GM18499 (cell line): ENCODE data around the gene GALNT18.

Experiments
- ATAC-seq: cut with Tn5 transposase; IDR thresholded peaks from one replicate; pipeline ENCODE4 v1.9.1; 2021; ENCODE audit warnings: moderate number of reproducible peaks; ENCODE audit not compliant: insufficient read depth, unreplicated experiment

Gene GALNT18

DNA sequence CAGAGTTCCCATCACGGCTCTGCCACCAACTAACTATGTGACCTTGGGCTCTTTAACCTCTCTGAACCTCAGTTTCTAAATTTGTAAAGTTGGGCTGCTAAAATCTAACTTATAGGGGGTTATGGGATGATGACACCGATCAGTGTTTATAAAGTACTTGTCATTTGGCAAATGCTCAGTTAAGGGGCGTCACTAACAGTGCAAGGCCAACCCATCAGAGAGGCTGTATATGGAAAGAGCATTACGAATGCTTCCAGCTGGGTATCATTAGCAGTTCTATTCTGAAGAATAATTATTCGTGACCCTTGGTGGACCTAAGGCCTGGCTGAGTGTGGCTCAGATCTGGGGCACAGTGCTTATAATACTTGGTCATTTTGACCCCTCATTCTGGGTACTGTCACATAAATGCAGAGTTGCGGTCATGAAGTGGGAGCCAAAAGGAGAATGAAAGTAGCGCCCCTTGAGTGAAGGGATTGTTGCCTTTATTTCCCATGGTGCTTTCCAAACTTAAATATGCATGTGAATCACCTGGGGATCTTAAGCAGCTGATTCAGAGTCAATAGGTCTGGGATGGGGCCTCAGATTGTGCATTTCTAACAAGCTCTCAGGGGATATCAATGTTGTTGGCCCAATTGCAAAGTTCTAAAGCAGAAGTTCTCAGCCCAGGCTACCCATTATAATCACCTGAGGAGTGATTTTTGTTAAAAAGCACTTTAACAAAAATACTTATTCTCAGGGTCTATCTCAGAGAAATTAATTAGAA is 384.6 kb downstream of the GALNT18 start:
- ATAC-seq = no peak

DNA sequence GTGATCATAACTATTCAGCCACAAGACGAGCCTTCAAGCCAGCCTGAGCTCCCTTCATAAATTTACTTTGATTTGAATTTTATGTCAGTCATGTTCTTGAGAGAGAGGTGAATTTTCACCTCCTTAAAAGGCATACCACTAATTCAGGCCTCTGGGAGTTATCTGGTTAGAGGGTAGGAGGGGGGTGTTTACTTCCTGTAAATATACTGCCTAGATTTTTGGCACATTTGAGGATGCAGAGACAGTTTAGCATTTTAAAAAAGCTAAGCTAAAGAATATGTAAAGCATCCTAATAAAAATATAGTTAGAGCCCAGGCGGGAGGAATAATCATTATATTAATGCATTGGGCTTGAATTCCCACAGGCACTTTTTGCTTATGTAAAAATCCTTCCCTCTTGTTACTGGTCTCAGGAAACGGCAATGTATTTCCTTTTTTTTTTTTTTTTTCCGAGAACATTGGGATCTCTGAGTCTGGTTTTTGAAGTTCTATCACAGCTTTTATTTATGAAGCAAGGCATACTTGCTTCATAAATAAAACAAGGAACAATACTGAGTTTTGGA is 385.2 kb downstream of the GALNT18 start:
- no peak for ATAC-seq

DNA sequence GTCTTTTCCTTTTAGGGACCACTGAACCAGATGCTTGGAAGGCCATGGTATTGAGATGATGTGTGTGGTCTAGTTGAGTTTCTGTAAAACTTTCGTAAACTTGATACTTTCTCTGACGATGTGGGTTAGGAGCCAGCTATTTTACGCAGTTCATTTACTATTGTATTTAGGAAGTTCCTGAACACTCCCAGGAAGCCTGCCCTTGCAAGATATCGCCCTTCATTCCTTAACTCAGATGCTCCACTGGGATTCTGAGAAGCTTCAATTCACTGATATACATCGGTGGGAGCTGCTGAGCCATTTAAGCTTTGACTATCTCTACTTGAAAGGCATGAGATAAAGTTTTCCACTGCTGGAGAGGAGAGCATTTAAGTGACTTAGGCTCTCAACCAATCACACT is 390.0 kb downstream of the GALNT18 start:
- ATAC-seq = no peak

DNA sequence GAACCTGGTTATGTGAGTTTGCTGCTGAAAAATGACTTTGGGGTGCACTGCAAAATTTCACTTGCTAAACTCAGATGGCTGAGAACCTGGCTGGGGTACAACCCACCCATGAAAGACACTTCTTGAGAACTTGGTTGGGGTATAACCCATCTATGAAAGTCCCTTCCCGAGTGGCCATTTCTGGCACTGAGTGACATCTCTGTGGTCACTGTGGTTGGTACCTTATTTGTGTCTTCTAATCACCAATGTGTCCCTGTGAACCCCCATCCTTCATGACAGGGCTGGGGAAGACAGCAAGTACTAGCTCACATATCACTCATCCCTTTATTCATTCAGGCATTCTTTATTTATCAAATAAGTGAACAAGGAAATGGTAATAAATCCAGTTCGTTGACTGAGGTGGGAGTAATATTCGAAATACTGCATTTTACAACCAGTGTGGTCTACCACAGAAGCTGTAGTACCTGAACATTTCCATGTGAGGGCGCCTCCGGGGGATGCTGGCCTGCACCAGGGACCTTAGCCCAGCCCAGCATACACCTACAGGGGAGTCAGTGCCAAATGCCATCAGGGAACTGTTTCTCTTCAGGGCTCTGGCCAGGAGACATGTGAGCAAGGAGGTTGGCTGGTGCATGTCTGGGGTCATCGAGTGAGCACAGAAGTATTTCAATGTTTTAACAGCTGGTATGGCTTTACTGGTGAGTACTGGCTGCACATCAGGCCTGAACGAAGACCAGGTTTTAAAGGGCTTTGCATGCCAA is 390.8 kb downstream of the GALNT18 start:
- ATAC-seq = no peak

DNA sequence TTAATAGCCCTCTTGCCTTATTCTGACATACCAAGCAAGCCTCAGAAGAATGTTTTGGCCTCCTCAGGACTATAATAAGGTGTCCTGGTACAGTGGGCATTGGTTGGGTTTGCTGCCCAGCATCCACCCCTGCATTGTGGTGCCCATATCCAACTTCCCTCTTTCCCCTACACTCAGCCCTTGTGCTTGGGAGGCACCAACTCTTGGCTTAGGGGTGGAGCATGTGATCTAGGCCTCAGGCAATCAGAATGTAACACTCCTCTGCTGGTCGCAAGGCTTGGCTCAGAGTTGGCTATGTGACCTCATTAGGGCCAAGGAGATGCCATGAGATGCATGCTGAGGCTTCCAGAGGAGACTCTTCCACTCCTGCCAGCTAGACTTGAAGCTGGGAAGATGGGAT is 391.7 kb downstream of the GALNT18 start:
- ATAC-seq = no peak

DNA sequence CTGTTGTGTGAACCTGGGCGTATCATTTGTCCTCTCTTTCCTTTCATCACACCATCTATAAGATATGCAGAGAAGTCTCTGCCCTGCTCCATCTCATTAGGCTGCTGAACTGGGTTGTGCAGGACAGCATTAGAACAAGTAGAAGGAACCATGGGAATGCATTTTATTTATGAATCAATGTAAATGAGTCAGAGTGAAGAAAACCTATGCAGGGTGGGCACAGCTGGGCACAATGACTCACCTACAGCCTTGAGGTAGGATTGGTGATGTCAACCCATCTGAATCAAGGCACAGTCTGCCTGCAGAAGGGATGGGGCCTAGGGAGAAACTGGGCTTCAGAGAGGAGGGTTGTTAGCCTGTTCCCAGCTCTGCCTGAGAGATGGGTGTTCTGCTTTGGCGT is 392.2 kb downstream of the GALNT18 start:
- ATAC-seq = no peak

DNA sequence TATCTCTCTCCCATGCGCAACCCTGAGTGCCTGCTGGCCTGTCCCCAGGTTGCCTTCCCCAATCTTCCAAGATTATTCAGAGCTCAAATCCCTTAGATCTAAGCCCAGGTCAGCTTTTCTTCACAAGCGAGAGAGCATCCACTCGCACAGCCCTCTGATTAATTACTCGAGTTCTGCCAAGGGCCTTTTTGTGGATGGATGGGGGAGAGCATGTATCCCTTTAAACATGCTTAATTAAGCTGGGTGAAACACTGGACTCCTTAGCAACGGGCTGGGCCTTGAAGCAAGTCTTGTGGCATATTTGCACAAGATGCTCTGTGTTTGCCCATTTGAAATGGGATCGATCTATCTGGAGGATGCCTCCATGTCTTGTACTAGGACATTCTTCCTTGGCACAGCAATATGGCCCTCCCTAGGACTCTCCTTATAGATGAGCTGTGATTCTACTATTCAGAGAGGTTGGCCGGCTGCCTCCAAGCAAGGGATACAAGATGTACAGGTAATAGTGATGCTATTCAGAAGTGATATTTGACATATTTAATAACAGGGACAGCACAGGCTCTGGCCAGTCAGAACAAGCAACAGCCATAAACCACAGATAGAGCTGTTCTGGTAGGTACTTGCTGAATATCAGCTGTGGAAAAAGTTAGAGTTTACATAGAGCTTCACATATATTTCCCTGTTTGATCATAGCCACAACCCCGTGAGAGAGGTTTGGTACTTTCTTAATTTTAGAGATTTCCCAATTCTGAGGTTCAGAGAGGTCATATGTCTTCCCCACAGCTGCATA is 394.3 kb downstream of the GALNT18 start:
- no peak for ATAC-seq
